ENCODE data around the gene POLR2L.

Gene POLR2L

GRCh38 chr11:804599-804964, 37.7 kb downstream of the POLR2L start:
- Histone ChIP-seq H3K36me3 (peaks cover 37% of the 10 kb centered on the region), H4K20me1 (peaks cover 26% of the 10 kb centered on the region; the same call in 1 of the 2 replicates), H3K9me3 (no peaks in the 10 kb centered on the region), H3K4me3 (peak overlapping the region; percentile 76), H3K4me2 (peak overlapping the region; percentile 99), H3K27ac (peak overlapping the region; percentile 89), H3K27me3 (no peaks in the 10 kb centered on the region), H3K4me1 (peaks cover 53% of the 10 kb centered on the region), H3K9ac (peak overlapping the region; percentile 80)
- TF ChIP-seq Cebpa-rat (IDR thresholded peaks at IDR 0.05): no peak

DNA sequence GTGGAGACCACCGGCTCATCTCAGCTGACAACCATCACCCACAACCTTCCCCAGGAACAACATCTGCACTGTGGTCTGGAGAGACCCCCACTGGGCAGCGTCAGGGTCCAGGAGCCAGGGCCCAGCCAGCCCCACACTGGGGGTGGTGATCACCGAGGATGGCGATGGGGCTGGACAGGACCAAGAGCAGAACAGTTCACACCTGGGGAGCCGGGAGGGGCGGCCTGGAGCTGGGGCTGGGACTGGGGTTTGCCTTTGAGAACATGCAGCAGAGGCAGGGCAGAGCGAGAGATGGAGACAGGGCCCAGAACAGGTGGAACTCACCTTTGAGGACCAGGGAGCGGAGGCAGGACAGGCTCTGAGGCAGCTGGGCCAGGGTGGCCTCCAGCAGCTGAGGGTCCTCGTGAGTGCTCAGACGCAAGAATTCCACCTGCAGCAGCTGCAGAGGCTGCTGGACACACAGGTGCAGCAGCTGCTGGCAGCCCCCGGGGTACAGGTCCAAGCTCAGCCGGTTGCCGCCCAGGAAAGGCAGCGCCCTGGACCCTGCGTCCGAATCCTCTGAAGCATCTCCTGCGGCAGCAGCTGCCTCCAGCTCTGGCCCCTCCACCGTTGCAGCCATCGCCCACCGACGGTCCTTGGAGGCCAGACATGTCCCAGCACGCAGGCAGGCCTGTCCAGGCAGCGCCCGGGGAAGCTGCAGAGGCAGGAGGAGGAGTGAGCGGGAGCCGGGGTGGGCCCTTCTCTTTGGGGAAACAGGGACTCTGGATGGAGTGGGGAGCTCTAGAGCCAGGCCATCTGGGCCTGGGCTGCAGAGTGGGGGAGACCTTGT, 38.3 kb downstream of the POLR2L start:
- TF ChIP-seq Cebpa-rat (IDR thresholded peaks at IDR 0.05): no peak
- peak overlapping the region; percentile 80 for H3K9ac ChIP-seq
- H3K27me3 ChIP-seq: no peaks in the 10 kb centered on the region
- H4K20me1 ChIP-seq: peaks cover 32% of the 10 kb centered on the region; the same call in 1 of the 2 replicates
- peak overlapping the region; percentile 76 for H3K4me3 ChIP-seq
- peak overlapping the region; percentile 89 for H3K27ac ChIP-seq
- H3K36me3 ChIP-seq: peaks cover 43% of the 10 kb centered on the region
- H3K4me2 ChIP-seq: peak overlapping the region; percentile 99
- H3K9me3 ChIP-seq: no peaks in the 10 kb centered on the region
- peaks cover 53% of the 10 kb centered on the region for H3K4me1 ChIP-seq

- Histone ChIP-seq H3K36me3 (peaks cover 45% of the 10 kb centered on the region), H3K9ac (peak overlapping the region; percentile 80)
- TF ChIP-seq Cebpa-rat (IDR thresholded peaks at IDR 0.05): no peak
Measured at GRCh38 chr11:803467-803742, 38.9 kb downstream of the POLR2L start.

DNA sequence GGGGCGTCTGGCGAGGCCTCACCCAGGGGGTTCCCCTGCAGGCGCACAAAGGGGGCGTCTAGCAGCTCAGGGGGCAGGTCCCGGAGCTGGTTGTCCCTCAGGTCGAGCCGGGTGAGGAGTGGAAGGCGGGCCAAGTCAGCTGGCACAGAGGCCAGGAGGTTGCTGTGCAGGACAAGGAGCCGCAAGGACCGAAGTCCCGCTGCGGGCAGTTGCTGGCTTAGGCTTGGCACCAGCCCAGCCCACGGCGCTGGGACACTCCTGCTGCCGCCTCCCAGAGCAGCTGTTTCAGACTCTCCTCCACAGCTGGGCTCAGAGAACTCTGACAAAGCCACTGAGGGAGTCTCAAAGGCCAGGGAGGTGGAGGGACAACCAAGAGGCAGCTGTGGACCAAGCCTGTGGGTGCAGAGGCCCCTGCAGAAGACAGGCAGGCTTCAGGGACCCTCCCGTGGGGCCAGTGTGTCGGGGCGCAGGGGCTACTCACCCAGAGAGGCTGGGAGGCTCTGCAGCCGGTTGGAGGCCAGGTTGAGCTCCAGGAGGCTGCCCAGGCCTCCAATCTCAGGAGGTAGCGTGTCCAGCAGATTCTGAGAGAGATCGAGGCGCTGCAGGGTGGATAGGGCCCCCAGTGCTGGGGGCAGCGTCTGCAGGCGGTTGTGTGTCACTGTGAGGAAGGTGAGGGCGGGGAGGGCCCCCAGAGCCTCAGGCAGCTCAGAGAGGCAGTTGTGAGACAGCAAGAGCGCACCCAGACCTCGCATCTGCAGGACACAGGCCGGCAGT, 39.4 kb downstream of the POLR2L start:
- TF ChIP-seq Cebpa-rat (IDR thresholded peaks at IDR 0.05): no peak
- peak overlapping the region; percentile 80 for H3K9ac ChIP-seq
- no peaks in the 10 kb centered on the region for H3K27me3 ChIP-seq
- H4K20me1 ChIP-seq: peaks cover 32% of the 10 kb centered on the region; the same call in 1 of the 2 replicates
- H3K4me1 ChIP-seq: peaks cover 48% of the 10 kb centered on the region
- H3K9me3 ChIP-seq: no peaks in the 10 kb centered on the region
- peaks cover 45% of the 10 kb centered on the region for H3K36me3 ChIP-seq
- peak overlapping the region; percentile 99 for H3K4me2 ChIP-seq
- peak overlapping the region; percentile 76 for H3K4me3 ChIP-seq
- peak overlapping the region; percentile 59 for H3K27ac ChIP-seq

More at GRCh38 chr11:803467-803742, 38.9 kb downstream of the POLR2L start:
- no peaks in the 10 kb centered on the region for H3K27me3 ChIP-seq
- peaks cover 51% of the 10 kb centered on the region for H3K4me1 ChIP-seq
- H3K4me2 ChIP-seq: peak overlapping the region; percentile 99
- no peaks in the 10 kb centered on the region for H3K9me3 ChIP-seq
- H3K27ac ChIP-seq: peak overlapping the region; percentile 59; the same call in 1 of the 2 replicates
- H3K4me3 ChIP-seq: peak overlapping the region; percentile 76
- peaks cover 32% of the 10 kb centered on the region; the same call in 1 of the 2 replicates for H4K20me1 ChIP-seq

DNA sequence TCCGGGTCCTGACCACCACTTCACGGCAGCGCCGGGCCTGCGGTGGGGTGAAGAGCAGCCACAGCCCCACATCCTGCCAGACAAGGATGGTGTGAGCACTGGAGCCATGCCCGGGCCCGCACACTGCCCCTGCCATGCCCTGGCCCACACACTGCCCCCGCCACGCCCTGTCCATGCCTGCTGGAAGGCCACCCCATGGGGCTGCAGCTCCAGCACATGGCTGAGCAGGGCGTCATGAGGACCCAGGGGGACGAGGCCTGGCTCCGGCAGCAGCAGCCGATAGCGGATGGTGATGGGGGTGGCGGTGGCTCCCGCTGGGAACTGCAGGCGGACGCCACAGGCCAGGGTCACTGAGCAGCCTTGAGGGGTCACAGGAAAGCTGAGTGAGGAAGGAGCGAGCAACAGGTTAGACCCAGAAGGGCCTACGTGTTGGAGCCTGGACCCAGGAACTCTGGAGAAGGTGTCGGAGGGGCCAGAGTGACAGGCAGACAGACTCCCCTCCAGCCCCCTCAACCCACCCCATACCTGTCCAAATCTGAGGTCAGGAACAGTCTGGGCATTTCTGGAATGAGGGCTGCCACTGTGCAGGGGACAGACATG, 40.2 kb downstream of the POLR2L start:
- Histone ChIP-seq H3K9me3 (no peaks in the 10 kb centered on the region), H3K36me3 (peaks cover 45% of the 10 kb centered on the region), H3K4me1 (peaks cover 47% of the 10 kb centered on the region), H3K4me2 (peak overlapping the region; percentile 99), H3K27me3 (no peaks in the 10 kb centered on the region), H4K20me1 (peaks cover 38% of the 10 kb centered on the region), H3K27ac (no peak overlapping the region), H3K4me3 (no peak overlapping the region), H3K9ac (0 out of 2 replicates have a peak overlapping the region, but pooled peaks have one; percentile 80)
- no peak for TF ChIP-seq Cebpa-rat (IDR thresholded peaks at IDR 0.05)

DNA sequence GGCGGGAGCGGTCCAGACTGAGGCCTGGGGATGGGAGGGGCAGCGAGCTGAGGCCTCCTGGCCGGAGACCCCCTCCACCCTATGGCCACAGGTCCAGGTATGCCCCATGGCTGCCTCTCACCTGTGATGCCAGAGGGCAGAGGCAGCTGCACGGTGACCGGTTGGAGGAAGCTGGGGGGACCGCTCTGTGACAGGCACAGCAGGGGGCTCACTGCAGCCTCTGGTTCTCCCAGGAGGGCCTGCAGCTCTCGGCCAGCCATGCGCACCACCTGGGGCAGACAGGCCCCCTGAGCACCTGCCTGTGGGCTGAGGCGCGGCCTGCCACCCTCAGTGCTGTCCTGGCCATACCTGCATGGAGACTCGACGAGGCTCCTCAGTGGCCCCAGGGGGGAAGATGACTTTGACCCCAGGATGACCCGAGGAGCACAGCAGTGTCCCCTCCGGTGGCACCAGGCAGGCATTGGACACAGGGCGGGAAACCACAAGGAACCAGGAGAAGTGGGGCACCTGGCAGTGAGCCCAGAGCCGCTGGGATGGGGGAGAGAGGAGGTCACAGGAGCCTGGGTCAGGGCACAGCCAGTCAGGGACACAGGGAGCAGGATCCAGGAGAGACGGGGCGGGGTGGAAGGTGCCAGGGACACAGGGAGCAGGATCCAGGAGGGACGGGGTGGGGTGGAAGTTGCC, 41.1 kb downstream of the POLR2L start:
- Histone ChIP-seq H3K36me3 (peaks cover 45% of the 10 kb centered on the region), H3K4me1 (peaks cover 52% of the 10 kb centered on the region)

GRCh38 chr11:800473-800872, 41.9 kb downstream of the POLR2L start:
- Histone ChIP-seq H3K4me3 (no peak overlapping the region), H4K20me1 (peaks cover 52% of the 10 kb centered on the region), H3K36me3 (peaks cover 45% of the 10 kb centered on the region), H3K4me1 (peaks cover 50% of the 10 kb centered on the region), H3K9me3 (no peaks in the 10 kb centered on the region), H3K4me2 (no peak overlapping the region), H3K27me3 (no peaks in the 10 kb centered on the region), H3K9ac (no peak overlapping the region), H3K27ac (no peak overlapping the region)
- TF ChIP-seq Cebpa-rat (IDR thresholded peaks at IDR 0.05): no peak

More for the DNA sequence above, 41.1 kb downstream of the POLR2L start:
- Histone ChIP-seq H3K4me2 (no peak overlapping the region), H3K9ac (no peak overlapping the region), H3K27ac (no peak overlapping the region), H3K9me3 (no peaks in the 10 kb centered on the region), H3K4me3 (no peak overlapping the region), H4K20me1 (peaks cover 46% of the 10 kb centered on the region), H3K27me3 (no peaks in the 10 kb centered on the region)
- TF ChIP-seq Cebpa-rat (IDR thresholded peaks at IDR 0.05): no peak

DNA sequence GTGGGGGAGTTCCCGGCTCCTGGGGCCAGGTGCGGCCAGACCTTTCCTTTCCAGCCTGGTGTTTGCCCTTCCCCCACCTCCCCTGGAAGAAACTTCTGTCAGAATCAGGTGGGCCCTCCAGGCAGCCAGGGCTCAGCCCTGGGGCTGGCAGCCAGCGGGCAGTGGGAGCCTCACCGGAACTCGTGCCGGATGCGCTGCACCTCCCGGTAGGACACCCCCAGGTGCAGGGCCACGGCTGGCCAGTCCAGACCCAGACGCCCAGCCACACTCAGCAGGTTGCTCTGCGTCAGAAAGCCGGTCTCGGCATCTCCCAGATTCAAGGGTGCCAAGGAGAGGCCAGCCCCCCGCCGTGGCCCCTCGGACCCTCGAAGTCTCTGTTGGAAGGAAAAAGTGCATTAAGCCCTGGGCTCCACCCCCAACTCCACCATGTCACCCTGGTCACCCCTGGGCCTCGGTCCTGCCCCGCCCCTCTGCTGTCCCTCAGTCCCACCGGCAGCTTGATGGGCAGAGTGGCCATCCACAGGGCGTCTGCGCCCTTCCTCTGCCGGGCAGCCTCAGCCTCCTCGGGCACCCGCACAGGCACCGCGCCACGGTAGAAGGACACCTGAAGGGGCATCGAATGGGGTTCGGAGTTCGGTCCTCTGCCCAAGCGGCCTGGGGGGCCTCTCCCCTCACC, 42.5 kb downstream of the POLR2L start:
- Histone ChIP-seq H3K27me3 (no peaks in the 10 kb centered on the region), H4K20me1 (peaks cover 55% of the 10 kb centered on the region), H3K4me3 (no peak overlapping the region), H3K27ac (no peak overlapping the region), H3K4me2 (no peak overlapping the region), H3K9me3 (no peaks in the 10 kb centered on the region), H3K9ac (no peak overlapping the region), H3K4me1 (peaks cover 54% of the 10 kb centered on the region), H3K36me3 (peaks cover 45% of the 10 kb centered on the region)
- no peak for TF ChIP-seq Cebpa-rat (IDR thresholded peaks at IDR 0.05)

Measured in BLaER1 (cell line).